ENCODE measurements around the gene NUF2.
"Not testable (repeated sequence)": the region's sequence is repeated elsewhere in the genome, so short reads cannot be mapped to it uniquely, and the experiment has no call there.

NUF2 gene

DNA sequence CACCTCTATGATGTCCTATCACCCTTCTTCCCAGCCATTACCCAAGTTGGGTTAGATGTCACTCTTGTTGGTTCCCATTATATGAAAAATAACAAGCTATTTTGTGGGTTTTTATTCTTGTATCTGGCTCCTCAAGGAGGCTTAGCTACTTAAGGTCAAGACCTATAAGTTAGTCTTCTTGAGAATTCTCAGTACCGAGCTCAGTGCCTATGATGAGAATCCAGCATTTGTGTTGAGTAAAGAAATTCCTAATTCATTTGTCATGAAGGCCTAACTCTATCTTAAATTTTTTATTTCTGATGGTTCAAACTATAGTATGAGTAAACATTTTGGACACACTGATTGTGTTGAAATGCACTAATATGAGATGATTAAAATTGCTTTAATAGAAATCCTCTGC, 15.9 kb downstream of the NUF2 start:
- TF ChIP-seq, protein P1, sequence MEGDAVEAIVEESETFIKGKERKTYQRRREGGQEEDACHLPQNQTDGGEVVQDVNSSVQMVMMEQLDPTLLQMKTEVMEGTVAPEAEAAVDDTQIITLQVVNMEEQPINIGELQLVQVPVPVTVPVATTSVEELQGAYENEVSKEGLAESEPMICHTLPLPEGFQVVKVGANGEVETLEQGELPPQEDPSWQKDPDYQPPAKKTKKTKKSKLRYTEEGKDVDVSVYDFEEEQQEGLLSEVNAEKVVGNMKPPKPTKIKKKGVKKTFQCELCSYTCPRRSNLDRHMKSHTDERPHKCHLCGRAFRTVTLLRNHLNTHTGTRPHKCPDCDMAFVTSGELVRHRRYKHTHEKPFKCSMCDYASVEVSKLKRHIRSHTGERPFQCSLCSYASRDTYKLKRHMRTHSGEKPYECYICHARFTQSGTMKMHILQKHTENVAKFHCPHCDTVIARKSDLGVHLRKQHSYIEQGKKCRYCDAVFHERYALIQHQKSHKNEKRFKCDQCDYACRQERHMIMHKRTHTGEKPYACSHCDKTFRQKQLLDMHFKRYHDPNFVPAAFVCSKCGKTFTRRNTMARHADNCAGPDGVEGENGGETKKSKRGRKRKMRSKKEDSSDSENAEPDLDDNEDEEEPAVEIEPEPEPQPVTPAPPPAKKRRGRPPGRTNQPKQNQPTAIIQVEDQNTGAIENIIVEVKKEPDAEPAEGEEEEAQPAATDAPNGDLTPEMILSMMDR (IDR thresholded peaks at IDR 0.05; ENCODE audit: low read length, missing control alignments): no peak
- H3K4me3 ChIP-seq (replicated peaks; ENCODE audit: low read depth, low read length): no peak overlapping the region
- DNase-seq (ENCODE audit: low read depth): peak; percentile 44

DNA sequence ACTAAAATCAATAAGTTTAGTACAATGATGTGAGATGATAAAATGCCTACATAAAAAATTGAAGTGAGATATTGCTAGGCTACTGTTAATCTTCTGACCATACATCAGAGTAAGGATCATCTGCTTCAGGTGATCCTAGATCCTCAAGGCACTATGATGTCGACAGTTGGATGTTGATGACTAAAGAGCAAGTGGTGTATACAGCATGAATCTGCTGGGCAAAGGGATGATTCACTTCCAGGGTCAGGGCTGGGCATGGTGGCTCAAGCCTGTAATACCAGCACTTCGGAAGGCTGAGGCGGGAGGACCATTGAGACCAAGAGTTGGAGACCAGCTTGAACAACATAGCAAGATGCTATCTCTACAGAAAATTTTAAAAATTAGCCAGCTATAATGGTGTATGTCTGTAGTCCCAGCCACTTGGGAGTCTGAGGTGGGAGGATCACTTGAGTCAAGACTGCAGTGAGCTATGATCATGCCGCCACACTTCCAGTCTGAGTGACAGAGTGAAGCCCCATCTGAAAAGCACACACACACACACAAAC, 24.6 kb downstream of the NUF2 start:
- H3K4me3 ChIP-seq (replicated peaks; ENCODE audit: low read depth, low read length): no peak overlapping the region
- DNase-seq (ENCODE audit: low read depth): peak; percentile 10
- TF ChIP-seq, protein P1 (IDR thresholded peaks at IDR 0.05; ENCODE audit: low read length, missing control alignments): no peak

DNA sequence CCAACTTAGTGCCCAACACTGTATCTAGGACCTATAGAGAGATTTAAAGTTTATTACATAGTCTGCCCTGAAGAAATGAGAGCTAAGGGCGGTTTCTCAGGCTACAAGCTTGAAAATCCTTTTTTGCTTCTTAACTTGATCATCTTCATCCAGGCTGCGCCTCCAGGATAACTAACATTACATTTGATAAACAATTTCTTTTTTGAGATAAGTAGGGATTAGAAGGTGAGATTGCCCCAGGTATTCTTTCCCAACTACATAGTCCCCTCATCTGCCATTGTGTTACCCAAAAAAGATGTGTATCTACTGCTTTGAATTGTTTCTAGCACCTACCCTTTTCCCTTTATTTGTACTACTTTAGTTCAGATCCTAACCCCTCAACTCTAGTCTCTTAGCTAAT, 25.4 kb downstream of the NUF2 start:
- no peak overlapping the region for H3K4me3 ChIP-seq (replicated peaks; ENCODE audit: low read depth, low read length)
- no peak for DNase-seq (ENCODE audit: low read depth)
- TF ChIP-seq, protein P1 (IDR thresholded peaks at IDR 0.05; ENCODE audit: low read length, missing control alignments): no peak

DNA sequence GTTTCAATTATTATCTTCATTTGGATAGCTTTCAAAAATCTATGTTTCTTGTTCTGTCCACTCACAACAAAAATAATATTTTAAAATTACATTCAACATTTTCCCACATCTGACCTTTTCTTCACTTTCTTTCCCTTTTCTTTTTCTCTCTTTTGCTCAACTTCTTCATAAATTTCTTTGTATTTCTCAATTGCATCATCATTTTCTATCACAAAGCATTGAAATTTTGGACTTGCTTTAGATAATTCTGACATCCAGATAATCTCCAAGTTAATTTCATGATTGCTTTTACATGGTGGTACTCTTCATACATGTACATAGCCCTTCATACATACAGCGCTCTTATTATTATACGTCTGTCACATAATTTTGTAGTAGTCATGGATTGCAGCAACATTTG, 30.2 kb downstream of the NUF2 start:
- TF ChIP-seq, protein P1 (IDR thresholded peaks at IDR 0.05; ENCODE audit: low read length, missing control alignments): no peak
- DNase-seq (ENCODE audit: low read depth): no peak
- no peak overlapping the region for H3K4me3 ChIP-seq (replicated peaks; ENCODE audit: low read depth, low read length)

DNA sequence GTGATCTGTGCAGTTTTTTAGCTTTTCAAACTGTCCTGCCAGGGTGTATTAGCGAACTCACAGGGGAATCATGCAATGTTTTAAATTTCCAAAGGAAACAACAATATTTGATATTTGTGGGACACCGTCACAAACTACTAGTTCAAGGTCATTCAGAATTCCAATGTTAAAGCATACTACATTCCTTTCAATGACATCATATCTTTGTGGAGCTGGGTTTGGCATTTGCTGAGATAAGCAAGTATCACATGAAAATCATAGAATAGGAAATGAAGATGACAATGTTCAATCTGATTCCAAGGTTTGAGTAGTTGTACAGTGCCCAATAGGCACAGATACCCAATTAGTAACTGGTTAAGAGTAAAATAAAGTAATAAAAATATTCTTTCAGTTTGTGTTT, 35.6 kb downstream of the NUF2 start:
- H3K4me3 ChIP-seq (replicated peaks; ENCODE audit: low read depth, low read length): no peak overlapping the region
- DNase-seq (ENCODE audit: low read depth): peak; percentile 56
- TF ChIP-seq, protein P1 (IDR thresholded peaks at IDR 0.05; ENCODE audit: low read length, missing control alignments): no peak

DNA sequence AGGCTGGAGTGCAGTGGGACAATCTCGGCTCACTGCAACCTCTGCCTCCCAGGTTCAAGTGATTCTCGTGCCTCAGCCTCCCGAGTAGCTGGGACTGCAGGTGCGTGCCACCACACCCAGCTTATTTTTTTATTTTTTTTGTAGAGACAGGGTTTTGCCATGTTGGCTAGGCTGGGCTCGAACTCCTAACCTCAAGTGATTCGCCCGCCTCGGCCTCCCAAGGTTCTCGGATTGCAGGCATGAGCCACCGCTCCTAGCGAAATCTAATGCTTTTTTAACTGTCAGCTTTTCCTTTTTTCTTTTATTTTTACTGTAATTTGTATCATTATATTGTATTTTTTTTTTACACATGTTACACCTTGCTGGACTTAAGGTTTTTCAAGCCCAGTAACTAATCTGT, 36.4 kb downstream of the NUF2 start:
- H3K4me3 ChIP-seq (replicated peaks; ENCODE audit: low read depth, low read length); DNase-seq (ENCODE audit: low read depth): not testable (repeated sequence)

DNA sequence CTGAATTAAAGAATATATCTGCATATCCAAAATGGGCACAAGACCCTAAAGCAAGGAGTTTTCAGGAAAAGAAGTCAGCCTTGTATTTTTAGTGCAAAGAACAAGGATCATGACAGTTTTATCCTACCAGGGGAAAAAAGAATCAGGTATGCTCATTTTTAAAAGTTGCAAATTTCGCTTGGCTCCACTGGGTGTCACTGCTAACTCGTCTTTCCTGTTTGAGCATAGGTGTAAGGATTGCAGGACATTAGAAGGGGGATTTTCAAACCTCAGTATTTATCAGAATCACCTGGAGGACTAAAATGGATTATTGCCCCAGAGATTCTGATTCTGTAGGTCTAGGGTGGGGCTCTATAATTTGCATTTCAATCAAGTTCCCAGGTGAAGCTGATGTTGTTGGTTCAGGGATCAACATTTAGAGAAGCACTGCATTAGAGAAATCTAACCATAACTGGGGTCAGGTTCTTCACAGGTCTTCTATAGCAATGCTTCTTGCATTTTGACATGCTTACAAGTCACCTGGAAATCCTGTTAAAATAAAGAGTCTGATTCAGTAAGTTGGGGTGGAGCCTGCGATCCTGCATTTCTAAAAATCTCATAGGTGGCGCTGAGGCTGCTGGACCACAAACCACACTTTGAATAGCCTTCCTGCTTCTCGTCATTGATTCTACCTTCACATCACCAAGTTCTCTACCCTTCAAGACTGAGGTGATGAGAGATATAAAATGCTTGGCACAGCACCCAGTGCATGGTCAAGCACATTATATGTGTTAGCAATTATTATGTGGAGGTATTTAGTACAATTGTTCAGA, 39.6 kb downstream of the NUF2 start:
- TF ChIP-seq, protein P1 (IDR thresholded peaks at IDR 0.05; ENCODE audit: low read length, missing control alignments): peak; percentile 59
- DNase-seq (ENCODE audit: low read depth): peak; percentile 22
- no peak overlapping the region for H3K4me3 ChIP-seq (replicated peaks; ENCODE audit: low read depth, low read length)

All from fibroblast of pulmonary artery (primary cell).